Keratinocyte (primary cell): ENCODE results near the gene SLC26A8. TPM values are rescaled to one million over a fixed set of nuclear protein-coding genes. Genes with fewer than 3 reads are reported as not detected.

Experiments
- DNase-seq: peaks from one replicate; pipeline ENCODE4 v3.0.0-alpha.2; 2011; ENCODE audit warnings: low read depth, missing footprints, low spot score
- FAIRE-seq: peaks from 2 replicates; lab custom pipeline; 2011; peaks lifted over from hg19 to GRCh38; lab: Jason Lieb, UNC
- H2AFZ ChIP-seq: 2 replicates; pipeline ENCODE4 v1.6.0; 2012; ENCODE audit warnings: low read length, control low read depth, inconsistent platforms; ENCODE audit not compliant: control insufficient read depth
- H3K27ac ChIP-seq: 2 replicates; pipeline ENCODE4 v1.5.1; 2011; ENCODE audit warnings: low read length; ENCODE audit not compliant: control insufficient read depth, insufficient read depth
- H3K27me3 ChIP-seq: 3 replicates; pipeline ENCODE4 v1.6.0; 2011; ENCODE audit warnings: low read length; ENCODE audit not compliant: control insufficient read depth, insufficient read depth; ENCODE audit errors: extremely low read depth
- H3K36me3 ChIP-seq, 2 experiments: 2 replicates in 1 of 2; 3 replicates in 1 of 2; pipeline ENCODE4 v1.5.1; 2011; ENCODE audit warnings: low read length in 2 of 2, mild to moderate bottlenecking in 1 of 2; ENCODE audit not compliant: control insufficient read depth in 2 of 2, insufficient read depth in 2 of 2; ENCODE audit errors: extremely low read depth in 1 of 2
- H3K4me1 ChIP-seq: 3 replicates; pipeline ENCODE4 v1.5.1; 2011; ENCODE audit warnings: low read length; ENCODE audit not compliant: control insufficient read depth, insufficient read depth; ENCODE audit errors: extremely low read depth
- H3K4me2 ChIP-seq: 3 replicates; pipeline ENCODE4 v1.6.0; 2011; ENCODE audit warnings: low read depth, low read length; ENCODE audit not compliant: control insufficient read depth, insufficient read depth; ENCODE audit errors: extremely low read depth
- H3K4me3 ChIP-seq, 3 experiments: fragments of 200-600 bp in 1 of 3; sonication (generic) in 1 of 3; 2 replicates in 2 of 3; 3 replicates in 1 of 3; pipeline ENCODE4 v1.5.1; 2011 to 2016; ENCODE audit warnings: low read length in 3 of 3, mild to moderate bottlenecking in 3 of 3, control low read depth in 2 of 3, inconsistent platforms in 1 of 3, low read depth in 1 of 3, mixed read lengths in 1 of 3, mixed run types in 1 of 3, moderate library complexity in 1 of 3; ENCODE audit not compliant: control insufficient read depth in 2 of 3, insufficient read depth in 2 of 3; ENCODE audit errors: extremely low read depth in 1 of 3
- H3K79me2 ChIP-seq: 2 replicates; pipeline ENCODE4 v1.6.0; 2012; ENCODE audit warnings: low read length; ENCODE audit not compliant: control insufficient read depth, insufficient read depth
- H3K9ac ChIP-seq: 3 replicates; pipeline ENCODE4 v1.6.0; 2011; ENCODE audit warnings: low read length; ENCODE audit not compliant: control insufficient read depth, insufficient read depth; ENCODE audit errors: extremely low read depth
- H3K9me1 ChIP-seq: 3 replicates; pipeline ENCODE4 v1.6.0; 2011; ENCODE audit warnings: low read length; ENCODE audit not compliant: control insufficient read depth, insufficient read depth; ENCODE audit errors: extremely low read depth
- H3K9me3 ChIP-seq: 2 replicates; pipeline ENCODE4 v1.5.1; 2012; ENCODE audit warnings: low read depth, low read length; ENCODE audit not compliant: control insufficient read depth
- H4K20me1 ChIP-seq: 3 replicates; pipeline ENCODE4 v1.6.0; 2011; ENCODE audit warnings: low read length; ENCODE audit not compliant: control insufficient read depth, insufficient read depth; ENCODE audit errors: extremely low read depth
- CTCF ChIP-seq, 3 experiments: IDR thresholded peaks in 1 of 3; conservative IDR thresholded peaks in 1 of 3; optimal IDR thresholded peaks in 1 of 3; 2 replicates in 2 of 3; 3 replicates in 1 of 3; pipeline versions ENCODE3 to v1.5.1; 2011; ENCODE audit warnings: low read length in 3 of 3, mild to moderate bottlenecking in 3 of 3, moderate library complexity in 2 of 3, control low read depth in 1 of 3, inconsistent platforms in 1 of 3; ENCODE audit not compliant: insufficient read depth in 2 of 3; ENCODE audit errors: extremely low read depth in 1 of 3
- EZH2 ChIP-seq: IDR thresholded peaks from one replicate; pipeline ENCODE4 v1.6.1; 2012; ENCODE audit warnings: inconsistent platforms, mild to moderate bottlenecking, low read length, moderate library complexity
- dilution Hi-C: fragments of 300-500 bp; cut with MboI; formaldehyde crosslinking; loops from one replicate; pipeline ENCODE4 v1.7.0; 2020; ENCODE audit warnings: low sequenced_read_pairs; ENCODE audit not compliant: extremely low pct_ligation_motif_present
- polyA plus RNA-seq, 5 experiments: library from polyadenylated mRNA; depleted of rRNA in 3 of 5; stranded (reverse) in 3 of 5; stranded (forward) in 1 of 5; unstranded in 1 of 5; fragments of >200 nt; gene quantifications; 1 replicate in 1 of 5; 2 replicates in 3 of 5; 3 replicates in 1 of 5; pipeline versions ENCODE4 v1.2.1 to v1.2.3, GENCODE V29; 2011 to 2012; ENCODE audit warnings: missing spikeins in 2 of 5, low read depth in 1 of 5, low replicate concordance in 1 of 5

Gene SLC26A8
- polyA plus RNA-seq, 1 donor (not counting 4 experiments of a cell fraction or from before 2014, with no cell fraction given): 0.18 TPM

- dilution Hi-C loops: no loop called here
- TF ChIP-seq CTCF (optimal IDR thresholded peaks at IDR 0.05 in 1 of 3, IDR thresholded peaks at IDR 0.05 in 1 of 3, conservative IDR thresholded peaks at IDR 0.05 in 1 of 3; ENCODE audit: extremely low read depth in 1 of 3, insufficient read depth in 2 of 3, low read length in 3 of 3) (no peak), EZH2 (no peak)
- H3K9me1 ChIP-seq: no peaks in the 10 kb centered on the region
- no peak overlapping the region for H2AFZ ChIP-seq
- DNase-seq (no peak), FAIRE-seq (no peak)
- no peaks in the 10 kb centered on the region for H3K9me3 ChIP-seq
- peaks cover 4% of the 10 kb centered on the region for H3K4me1 ChIP-seq
- H3K9ac ChIP-seq: no peak overlapping the region
- peaks cover 57% of the 10 kb centered on the region for H3K79me2 ChIP-seq
- H3K27me3 ChIP-seq: no peaks in the 10 kb centered on the region
- no peak overlapping the region for H3K4me2 ChIP-seq
- peaks cover 3 to 6% of the 10 kb centered on the region in 2 experiments for H3K36me3 ChIP-seq
- H4K20me1 ChIP-seq: no peaks in the 10 kb centered on the region
- H3K27ac ChIP-seq: no peak overlapping the region
- no peak overlapping the region for H3K4me3 ChIP-seq
Measured at GRCh38 chr6:36071281-36071680, 46.8 kb upstream of the SLC26A8 start.

GRCh38 chr6:36070252-36070651 is 45.8 kb upstream of the SLC26A8 start:
- dilution Hi-C loops: no loop called here
- no peaks in the 10 kb centered on the region for H3K9me1 ChIP-seq
- DNase-seq: no peak
- no peak overlapping the region for H3K4me2 ChIP-seq
- H3K4me1 ChIP-seq: peaks cover 4% of the 10 kb centered on the region
- H3K9me3 ChIP-seq: no peaks in the 10 kb centered on the region
- H2AFZ ChIP-seq: no peak overlapping the region
- H3K79me2 ChIP-seq: peaks cover 64% of the 10 kb centered on the region
- H4K20me1 ChIP-seq: no peaks in the 10 kb centered on the region
- H3K36me3 ChIP-seq: peaks cover 2 to 4% of the 10 kb centered on the region in 2 experiments
- FAIRE-seq: no peak
- TF ChIP-seq EZH2: no peak
- TF ChIP-seq CTCF (optimal IDR thresholded peaks at IDR 0.05 in 1 of 3, IDR thresholded peaks at IDR 0.05 in 1 of 3, conservative IDR thresholded peaks at IDR 0.05 in 1 of 3; ENCODE audit: extremely low read depth in 1 of 3, insufficient read depth in 2 of 3, low read length in 3 of 3): no peak
- H3K27ac ChIP-seq: no peak overlapping the region
- H3K27me3 ChIP-seq: no peaks in the 10 kb centered on the region
- no peak overlapping the region for H3K4me3 ChIP-seq
- no peak overlapping the region for H3K9ac ChIP-seq
